Activated CD8-positive, alpha-beta memory T cell treated with anti-CD3 and anti-CD28 coated beads, Interleukin-2, amount 50 U/mL, for 24 hours (primary cell): ENCODE data around the gene PITPNM3.
"Not testable (repeated sequence)": the region's sequence is repeated elsewhere in the genome, so short reads cannot be mapped to it uniquely, and the experiment has no call there.

Experiments used
- DNase-seq: peaks from one replicate; pipeline ENCODE4 v3.0.0-alpha.2; 2020; ENCODE audit errors: extremely low read depth

The PITPNM3 gene

DNA sequence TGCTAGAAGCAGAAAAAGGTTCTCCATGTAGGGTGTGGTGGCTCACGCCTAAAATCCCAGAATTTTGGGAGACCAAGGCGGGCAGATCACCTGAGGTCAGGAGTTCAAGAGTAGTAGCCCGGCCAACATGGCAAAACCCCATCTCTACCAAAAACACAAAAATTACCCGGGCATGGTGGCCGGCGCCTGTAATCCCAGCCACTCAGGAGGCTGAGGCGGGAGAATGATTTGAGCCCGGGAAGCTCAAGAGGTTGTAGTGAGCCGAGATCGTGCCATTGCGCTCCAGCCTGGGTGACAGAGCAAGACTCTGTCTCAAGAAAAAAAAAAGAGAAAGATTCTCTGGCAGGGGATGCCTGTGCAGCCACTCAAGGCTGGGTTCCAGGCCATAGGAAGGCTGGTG is 54.2 kb downstream of the PITPNM3 start:
- DNase-seq: no peak

- DNase-seq: no peak
Observed at GRCh38 chr17:6501359-6501758, 55.0 kb downstream of the PITPNM3 start.

GRCh38 chr17:6498901-6499540 is 57.3 kb downstream of the PITPNM3 start:
- DNase-seq: no peak

DNA sequence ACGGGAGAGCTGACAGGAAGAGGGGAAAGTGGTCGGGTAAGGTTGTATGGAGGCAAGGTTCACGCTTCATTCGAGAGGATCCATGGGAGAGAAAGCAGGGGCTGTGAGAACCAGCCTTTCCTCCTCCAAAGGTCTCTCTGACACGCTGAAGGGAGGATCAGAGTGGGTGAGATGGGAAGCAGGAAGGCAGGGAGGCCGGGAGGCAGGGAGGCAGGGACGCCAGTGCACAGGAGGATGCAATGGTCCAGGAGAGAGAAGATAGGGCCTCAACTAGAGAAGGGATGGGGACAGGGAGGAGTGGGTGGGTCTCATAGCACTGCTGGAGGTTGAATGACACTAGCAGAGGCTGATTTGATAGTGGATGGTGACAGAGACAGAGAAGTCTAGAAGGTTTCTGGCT is 58.0 kb downstream of the PITPNM3 start:
- DNase-seq: no peak

DNA sequence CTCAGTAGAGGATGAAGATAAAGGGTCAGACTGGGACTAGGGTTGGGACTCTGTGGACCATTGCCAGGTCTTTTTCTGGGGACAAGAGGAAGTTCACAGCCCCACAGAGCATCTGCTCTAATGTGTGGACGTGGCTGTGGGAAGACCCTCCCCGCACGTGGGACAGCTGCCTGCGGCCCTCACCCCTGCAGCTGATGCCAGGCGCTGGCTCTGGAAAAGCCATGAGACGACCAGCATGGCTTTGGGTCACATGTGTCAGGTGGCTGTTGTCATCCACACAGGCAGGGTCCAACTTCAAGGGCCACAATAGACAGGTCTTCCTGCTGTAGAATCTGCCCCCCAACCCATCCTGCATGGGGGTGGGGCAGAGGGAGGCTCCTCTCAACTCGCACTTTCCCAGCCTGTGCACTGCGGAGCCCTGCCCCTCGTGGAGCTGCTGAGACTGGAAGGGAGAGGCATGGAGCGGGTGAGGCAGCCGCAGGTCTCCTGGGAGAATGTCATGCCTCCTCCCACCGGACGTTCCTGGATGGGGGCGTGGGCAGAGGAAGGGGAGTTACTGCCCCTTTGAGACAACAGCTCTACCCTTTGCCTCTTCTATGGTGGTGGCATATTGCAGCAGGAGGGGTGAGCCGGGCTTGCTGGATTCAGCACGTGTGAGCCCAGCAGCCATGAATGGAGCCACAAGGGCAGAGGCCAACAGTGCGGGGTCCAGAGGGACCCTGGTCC is 58.7 kb downstream of the PITPNM3 start:
- no peak for DNase-seq

DNA sequence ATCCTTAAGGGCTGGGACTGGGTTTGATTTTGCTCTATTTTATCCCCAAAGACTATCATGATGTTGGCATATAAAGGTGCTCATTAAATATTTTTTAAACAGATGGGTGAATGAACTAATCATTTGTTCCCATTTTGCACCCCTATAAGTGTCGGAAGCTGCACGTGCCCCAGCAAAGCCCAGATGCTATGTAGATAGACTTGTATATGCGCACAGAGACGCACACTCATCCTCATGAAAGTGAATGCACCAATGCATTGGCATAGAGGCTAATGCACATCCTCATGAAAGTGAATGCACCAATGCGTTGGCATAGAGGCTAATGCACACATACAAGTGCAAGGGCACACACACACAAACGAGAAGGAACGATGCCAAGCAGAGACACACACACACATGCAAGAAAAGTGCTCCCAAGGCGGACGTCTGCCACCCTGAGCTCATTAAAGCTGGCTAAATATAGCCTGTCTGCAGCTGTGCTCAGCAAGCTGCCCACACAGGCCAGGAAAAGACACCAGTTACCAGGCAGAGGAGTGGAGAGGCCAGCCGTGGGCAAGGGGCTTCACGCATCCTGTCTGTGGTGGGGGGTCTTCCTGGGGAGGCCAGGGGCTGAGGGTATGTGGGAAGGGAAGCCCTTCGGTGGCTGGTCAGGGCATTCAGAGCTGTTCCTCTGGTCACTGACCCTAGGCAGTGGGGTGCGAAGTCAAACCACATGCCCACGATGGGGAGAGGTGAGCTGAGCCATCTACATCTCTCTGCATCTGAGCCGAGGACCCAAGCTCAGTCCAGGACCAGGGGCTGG is 59.5 kb downstream of the PITPNM3 start:
- DNase-seq: no peak

DNA sequence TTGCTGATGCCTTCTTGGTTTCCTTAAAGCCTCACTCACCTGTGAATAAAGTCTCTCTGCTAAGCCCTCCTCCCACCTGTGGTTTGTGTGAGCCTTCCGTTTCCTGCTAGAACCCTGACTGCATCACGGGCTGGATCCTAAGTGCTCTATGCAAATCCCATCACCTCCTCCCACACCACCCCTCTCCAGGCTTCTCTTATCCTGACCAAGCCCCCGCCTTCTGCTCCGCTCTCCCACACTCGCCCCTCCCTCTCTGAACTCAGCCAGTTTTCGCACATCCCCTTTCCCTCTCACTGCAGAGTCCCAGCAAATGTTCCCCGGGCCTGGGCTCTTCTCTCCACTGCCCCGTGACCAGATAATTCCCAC is 60.3 kb downstream of the PITPNM3 start:
- no peak for DNase-seq

- no peak for DNase-seq
Observed at GRCh38 chr17:6495450-6496115, 60.8 kb downstream of the PITPNM3 start.

- no peak for DNase-seq
Observed at GRCh38 chr17:6494239-6494941, 62.0 kb downstream of the PITPNM3 start.

GRCh38 chr17:6492892-6493674 is 63.3 kb downstream of the PITPNM3 start:
- DNase-seq: no peak

- no peak for DNase-seq
Observed at GRCh38 chr17:6491071-6491700, 65.2 kb downstream of the PITPNM3 start.

DNA sequence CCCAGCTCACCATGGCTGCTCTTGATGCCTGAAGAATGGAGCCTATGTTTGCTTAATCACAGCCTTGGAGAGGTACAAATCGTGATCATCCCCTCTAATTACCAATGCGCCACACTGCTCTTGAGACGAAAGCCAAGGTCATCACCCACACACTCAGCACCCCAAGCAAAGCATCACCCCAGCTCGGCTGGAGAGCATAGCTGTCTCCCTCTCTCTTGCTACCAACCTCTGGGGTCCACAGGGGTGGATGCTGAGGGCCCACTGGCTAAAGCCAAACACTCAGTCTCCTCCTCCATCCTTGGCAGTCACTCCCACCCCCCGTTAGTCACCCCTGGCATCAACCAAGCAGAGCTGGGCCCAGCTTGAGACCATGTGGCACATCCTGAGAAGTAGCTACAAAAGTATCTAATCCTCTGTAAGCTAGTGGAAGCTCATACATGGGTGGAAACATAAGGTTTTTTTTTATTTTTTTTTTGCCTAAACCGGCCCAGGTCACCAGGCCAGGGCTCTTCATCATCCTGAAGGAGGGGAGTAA is 67.3 kb downstream of the PITPNM3 start:
- no peak for DNase-seq

DNA sequence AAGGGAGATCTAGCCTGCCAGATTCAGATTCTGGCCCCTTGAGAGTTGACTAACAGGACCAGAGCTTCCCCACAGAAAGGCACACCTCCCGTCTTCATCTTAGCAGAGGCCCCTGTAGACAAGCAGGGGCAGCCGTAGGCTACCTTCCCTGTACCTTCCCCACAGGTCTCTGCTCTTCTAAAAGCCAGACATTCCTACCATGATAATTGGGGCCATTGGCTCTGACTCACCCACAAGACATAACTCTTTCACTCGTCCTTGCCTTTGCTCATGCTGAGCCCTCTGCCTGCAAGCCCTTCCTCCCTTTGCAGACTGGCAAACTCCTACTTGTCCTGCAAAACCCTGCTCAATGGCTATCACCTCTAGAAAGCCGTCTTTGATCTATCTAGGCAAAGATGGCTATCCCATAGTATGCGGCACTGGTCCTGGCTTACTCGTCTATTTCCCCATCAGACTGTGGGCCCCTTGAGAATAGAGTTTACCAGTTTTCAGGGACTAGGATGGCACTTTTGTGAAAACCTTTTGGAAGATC is 68.3 kb downstream of the PITPNM3 start:
- no peak for DNase-seq

- no peak for DNase-seq
Observed at GRCh38 chr17:6487251-6488007, 68.9 kb downstream of the PITPNM3 start.

DNA sequence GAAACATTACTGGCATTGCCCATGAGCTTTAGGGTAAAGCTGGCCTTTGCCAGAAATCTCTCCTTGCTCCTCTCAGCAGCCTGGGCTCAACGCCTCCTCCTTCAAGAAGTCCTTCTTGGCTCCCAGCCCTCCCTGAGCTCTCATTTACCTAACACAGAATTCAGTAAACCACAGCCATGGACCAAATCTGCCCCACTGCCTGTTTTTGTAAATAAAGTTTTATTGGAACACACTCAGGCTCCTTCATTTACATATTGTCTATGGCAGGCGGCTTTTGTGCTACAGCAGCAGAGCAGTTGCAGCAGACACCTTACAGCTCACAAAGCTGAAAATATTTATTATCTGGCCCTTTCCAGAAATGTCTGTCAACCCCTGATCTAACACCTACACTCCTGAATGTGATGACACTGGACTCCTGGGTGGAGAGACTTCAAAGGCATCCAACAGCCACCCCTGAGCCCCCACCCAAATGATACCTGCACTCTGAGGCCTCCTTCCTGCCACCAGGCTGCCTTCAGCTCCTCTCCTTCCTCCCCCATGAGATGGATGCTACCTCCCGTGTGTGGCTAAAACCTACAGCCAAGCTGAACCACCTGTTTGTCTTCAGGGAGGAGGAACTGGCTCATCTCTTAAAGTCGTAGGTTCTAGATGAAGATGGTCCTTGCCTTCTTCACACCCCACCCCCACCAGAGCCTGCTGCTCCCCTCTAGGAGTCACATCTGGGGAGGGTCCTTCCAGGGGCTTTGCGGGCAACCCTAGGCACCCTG is 70.5 kb downstream of the PITPNM3 start:
- DNase-seq: no peak

GRCh38 chr17:6483507-6483906 is 72.8 kb downstream of the PITPNM3 start:
- DNase-seq: no peak

GRCh38 chr17:6482796-6483195 is 73.6 kb downstream of the PITPNM3 start:
- DNase-seq: not testable (repeated sequence)

GRCh38 chr17:6482105-6482455 is 74.3 kb downstream of the PITPNM3 start:
- DNase-seq: no peak

DNA sequence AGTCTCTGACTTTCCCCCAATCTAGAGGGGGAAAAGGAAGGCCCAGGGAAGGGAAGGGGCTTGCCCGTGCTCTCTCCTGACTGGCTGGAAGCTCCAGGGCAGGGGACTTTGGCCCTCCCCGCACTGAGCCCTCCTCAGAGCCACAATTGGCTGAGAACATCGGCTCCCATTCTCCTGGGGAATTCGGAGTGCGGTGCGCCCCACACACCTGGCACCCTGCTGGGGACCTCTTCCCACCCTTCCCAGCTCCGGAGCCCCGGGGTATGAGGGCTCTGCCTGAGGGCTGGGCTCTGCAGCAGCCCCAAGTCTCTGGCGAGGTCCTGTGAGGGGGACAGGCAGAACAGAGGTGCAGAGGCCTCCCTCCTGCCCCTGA is 76.1 kb downstream of the PITPNM3 start:
- DNase-seq: no peak
